Stimulated activated naive CD8-positive, alpha-beta T cell treated with anti-CD3 and anti-CD28 coated beads, Interleukin-15, Interleukin-2, amounts not matched to agents 100 ng/mL and 50 ng/mL, for 24 hours (primary cell): ENCODE data around the gene TCERG1L.

Experiments used
- H3K27ac Mint-ChIP-seq: one replicate; pipeline ENCODE4 v1.8.0; 2021; ENCODE audit warnings: mild to moderate bottlenecking, mixed read lengths
- H3K27me3 Mint-ChIP-seq: one replicate; pipeline ENCODE4 v1.8.0; 2021; ENCODE audit warnings: mixed read lengths
- H3K36me3 Mint-ChIP-seq: one replicate; pipeline ENCODE4 v1.8.0; 2021; ENCODE audit warnings: low read depth, mixed read lengths
- H3K4me1 Mint-ChIP-seq: one replicate; pipeline ENCODE4 v1.8.0; 2021; ENCODE audit warnings: low read depth, mixed read lengths
- H3K4me3 Mint-ChIP-seq: one replicate; pipeline ENCODE4 v1.8.0; 2021; ENCODE audit warnings: mild to moderate bottlenecking, mixed read lengths
- H3K9me3 Mint-ChIP-seq: one replicate; pipeline ENCODE4 v1.8.0; 2021; ENCODE audit warnings: mixed read lengths

The TCERG1L gene

DNA sequence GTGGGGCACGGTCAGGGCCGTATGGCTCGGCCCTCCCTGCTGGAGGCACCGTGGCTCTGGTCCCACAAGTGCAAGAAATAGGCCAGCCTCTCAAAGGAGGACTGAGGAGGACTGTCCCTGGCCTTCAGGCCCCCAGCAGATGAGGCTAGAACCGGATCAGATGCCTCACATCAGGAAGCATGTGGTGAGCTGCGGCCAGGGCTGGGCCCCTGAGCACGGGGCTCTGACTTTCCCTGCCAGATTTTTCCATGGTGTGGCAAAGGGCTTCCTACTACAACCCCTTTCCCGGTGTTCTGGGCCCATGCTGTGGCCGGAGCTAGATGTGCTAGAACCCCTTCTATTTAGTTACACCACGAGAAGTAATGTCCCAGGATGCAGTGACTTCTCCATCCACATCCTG lies 100.4 kb downstream of the TCERG1L start:
- Mint-ChIP-seq H3K27ac (no peak overlapping the region), H3K4me1 (no peaks in the 10 kb centered on the region), H3K4me3 (no peak overlapping the region), H3K36me3 (no peaks in the 10 kb centered on the region), H3K9me3 (no peaks in the 10 kb centered on the region), H3K27me3 (no peaks in the 10 kb centered on the region)

- Mint-ChIP-seq H3K27me3 (no peaks in the 10 kb centered on the region), H3K27ac (no peak overlapping the region), H3K36me3 (no peaks in the 10 kb centered on the region), H3K4me1 (no peaks in the 10 kb centered on the region), H3K9me3 (no peaks in the 10 kb centered on the region), H3K4me3 (no peak overlapping the region)
Measured at GRCh38 chr10:131210181-131210580, 101.3 kb downstream of the TCERG1L start.

DNA sequence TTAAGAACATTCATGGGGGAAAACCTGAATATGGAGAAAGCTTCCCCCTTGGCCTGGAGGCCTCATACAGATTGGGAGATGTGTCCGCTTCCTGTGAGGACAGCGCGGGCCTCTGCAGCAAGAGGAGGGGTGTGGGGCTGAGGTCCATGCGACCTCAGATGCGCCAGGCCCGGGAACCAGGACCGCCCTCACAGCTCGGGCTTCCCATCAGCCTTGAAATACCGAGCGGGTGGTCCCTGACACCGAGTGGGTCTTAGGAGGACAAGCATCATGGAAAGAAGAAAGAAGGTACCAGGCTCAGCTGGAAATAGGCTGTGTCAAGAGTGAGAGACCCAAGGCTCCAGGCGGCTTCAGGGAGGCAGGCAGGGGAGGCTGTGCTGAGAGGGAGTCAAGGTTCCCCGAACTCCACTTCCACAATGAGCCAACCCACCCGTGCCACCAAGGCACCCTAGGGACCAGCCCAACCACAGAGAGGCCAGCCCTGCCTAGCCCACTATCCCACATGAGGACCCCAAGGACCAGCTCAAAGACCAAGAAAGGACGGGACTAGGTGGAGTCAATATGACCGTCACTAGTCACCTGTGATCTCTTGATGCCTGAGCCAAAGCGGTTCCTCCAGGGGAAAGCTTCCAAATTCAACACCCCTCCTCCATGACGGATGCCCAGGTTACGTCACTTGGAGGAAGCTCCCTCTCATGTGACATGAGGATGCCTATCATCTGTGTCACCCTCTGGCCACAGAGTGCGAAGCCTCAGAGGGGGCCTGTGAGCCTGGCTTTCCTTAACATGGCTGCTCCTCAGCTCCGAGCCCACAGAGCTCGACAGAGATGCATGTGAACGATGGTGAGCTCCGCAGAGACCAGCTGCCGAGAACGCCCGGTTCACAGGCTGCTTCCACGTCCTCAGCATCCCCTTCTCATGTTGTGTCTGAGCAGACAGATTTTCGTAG lies 103.7 kb downstream of the TCERG1L start:
- Mint-ChIP-seq H3K9me3 (no peaks in the 10 kb centered on the region), H3K27ac (no peak overlapping the region), H3K4me1 (no peaks in the 10 kb centered on the region)

GRCh38 chr10:131207176-131207575 lies 104.3 kb downstream of the TCERG1L start:
- Mint-ChIP-seq H3K27ac (no peak overlapping the region), H3K27me3 (no peaks in the 10 kb centered on the region), H3K4me3 (no peak overlapping the region), H3K9me3 (no peaks in the 10 kb centered on the region), H3K36me3 (no peaks in the 10 kb centered on the region), H3K4me1 (no peaks in the 10 kb centered on the region)

More for the DNA sequence above, 103.7 kb downstream of the TCERG1L start:
- H3K27me3 Mint-ChIP-seq: no peaks in the 10 kb centered on the region
- no peaks in the 10 kb centered on the region for H3K36me3 Mint-ChIP-seq
- no peak overlapping the region for H3K4me3 Mint-ChIP-seq

DNA sequence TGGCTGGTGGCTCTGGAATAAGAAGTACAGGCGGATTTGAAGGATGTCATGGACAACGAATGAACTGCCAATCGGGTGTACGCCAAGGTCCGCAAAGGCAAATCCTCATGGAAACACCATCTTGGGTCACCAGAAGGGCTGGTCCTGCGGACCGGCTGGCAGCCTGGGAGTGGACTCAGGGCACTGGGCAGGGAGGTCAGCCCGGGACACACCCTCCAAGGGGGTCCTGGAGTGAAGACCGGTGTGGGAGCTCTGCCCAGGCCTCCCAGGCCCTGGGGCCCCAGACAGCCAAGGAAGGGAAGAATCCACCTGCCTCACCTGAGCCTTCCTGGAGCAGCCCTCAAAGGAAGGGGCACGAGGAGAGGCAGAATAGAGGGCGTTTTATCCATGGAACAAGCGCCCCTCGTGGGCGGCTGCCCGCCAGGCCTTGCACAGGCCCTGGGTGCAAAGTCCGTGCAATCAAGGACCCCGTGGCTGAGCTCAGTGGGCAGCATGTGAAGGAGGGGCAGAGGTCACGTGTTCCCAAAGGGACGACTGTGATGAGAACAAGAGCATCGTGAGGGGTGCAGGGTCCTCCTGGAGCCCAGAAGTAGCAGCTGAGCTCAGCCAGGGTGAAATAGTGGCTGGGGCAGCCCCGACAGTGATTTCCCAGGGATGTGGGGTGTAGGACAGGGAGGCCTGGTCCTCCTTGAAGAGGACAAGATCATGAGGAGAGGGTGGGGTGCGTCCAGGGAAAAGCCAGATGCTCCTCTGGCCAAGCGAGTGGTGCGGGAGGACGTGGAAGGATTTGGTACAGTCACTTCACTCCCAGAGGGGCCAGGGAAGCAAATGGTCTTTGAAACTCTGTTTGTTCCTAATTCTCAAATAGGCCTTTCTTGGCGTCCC lies 105.2 kb downstream of the TCERG1L start:
- Mint-ChIP-seq H3K36me3 (no peaks in the 10 kb centered on the region), H3K4me3 (no peak overlapping the region), H3K4me1 (no peaks in the 10 kb centered on the region)

DNA sequence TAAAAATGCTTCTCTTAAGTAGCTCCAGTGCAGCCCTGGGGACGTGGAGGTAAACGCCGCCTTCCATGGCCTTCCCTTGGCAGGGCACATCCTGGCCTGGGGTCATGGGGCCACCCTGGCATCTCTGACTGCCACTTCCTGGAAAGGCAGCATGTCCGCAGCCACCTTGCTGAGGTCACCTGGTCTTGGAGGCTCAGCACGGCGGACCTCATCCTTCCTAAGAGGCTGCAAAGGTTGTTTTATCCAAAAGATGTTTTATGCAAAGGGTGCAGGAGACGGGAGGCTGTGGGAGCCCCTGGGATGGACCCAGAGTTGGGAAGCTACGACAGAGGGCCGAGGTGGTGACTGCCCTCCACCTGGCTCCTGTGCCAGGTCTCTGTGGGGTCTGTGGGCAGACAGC lies 106.0 kb downstream of the TCERG1L start:
- no peak overlapping the region for H3K27ac Mint-ChIP-seq

More for the DNA sequence above, 105.2 kb downstream of the TCERG1L start:
- H3K27ac Mint-ChIP-seq: no peak overlapping the region
- H3K9me3 Mint-ChIP-seq: no peaks in the 10 kb centered on the region
- no peaks in the 10 kb centered on the region for H3K27me3 Mint-ChIP-seq

DNA sequence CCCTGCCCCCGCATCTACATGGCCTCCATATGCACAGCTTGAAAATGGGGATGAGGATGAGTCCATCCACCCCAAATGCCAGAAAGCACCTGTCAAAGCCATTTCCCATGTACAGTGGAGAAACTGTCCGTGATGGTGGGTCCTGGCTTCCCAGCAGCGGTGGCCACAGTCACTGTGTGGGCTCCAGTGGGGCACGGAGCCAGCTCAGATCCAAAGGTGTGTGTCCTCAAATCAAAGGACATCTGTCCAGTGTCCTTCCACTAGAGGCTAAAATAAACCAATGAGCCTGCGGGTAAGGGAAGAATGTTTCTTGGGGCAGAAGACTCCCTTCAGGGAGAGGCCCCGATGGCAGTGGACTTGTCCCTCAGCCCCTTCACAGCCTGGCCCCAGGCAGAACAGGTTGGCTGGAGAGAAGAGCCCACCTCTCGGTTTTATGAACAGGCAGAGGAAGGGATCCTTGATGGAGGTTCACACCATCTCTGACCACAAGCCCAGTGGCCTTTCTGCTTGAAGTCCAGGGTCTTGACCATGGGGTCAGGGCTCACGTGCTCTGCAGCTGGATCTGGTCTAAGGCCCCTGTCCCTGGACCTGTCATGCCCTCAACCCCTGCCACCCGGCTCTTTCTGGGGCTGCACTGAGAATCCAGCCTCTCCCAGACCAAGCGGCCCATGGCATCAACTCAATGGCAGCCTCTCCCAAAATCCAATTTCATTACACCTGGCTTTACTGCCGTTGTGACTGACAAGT lies 106.9 kb downstream of the TCERG1L start:
- Mint-ChIP-seq H3K4me3 (no peak overlapping the region), H3K4me1 (no peaks in the 10 kb centered on the region), H3K36me3 (no peaks in the 10 kb centered on the region), H3K9me3 (no peaks in the 10 kb centered on the region), H3K27ac (no peak overlapping the region), H3K27me3 (no peaks in the 10 kb centered on the region)

More for the DNA sequence above, 106.0 kb downstream of the TCERG1L start:
- Mint-ChIP-seq H3K36me3 (no peaks in the 10 kb centered on the region), H3K4me3 (no peak overlapping the region), H3K4me1 (no peaks in the 10 kb centered on the region), H3K27me3 (no peaks in the 10 kb centered on the region), H3K9me3 (no peaks in the 10 kb centered on the region)

GRCh38 chr10:131203456-131204357 lies 107.8 kb downstream of the TCERG1L start:
- H3K27ac Mint-ChIP-seq: no peak overlapping the region
- no peaks in the 10 kb centered on the region for H3K36me3 Mint-ChIP-seq

DNA sequence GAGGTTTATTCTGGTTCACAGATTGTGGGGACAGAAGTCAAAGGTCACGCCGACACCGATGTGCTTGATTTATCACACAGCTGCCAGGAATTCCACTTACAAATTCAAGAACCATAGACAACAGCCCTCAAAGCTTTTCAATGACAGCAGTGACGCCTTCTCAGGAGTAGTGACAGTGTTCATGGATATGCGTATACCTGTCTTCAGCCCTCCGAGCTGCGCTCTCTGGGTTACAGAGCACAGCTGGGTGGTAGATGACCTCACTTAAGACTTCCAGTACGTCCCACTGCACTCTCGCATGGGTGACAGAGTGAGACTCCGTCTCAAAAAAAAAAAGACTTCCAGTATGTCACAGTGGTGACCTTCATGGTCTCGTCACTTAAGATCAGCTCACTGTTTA lies 108.5 kb downstream of the TCERG1L start:
- Mint-ChIP-seq H3K27me3 (no peaks in the 10 kb centered on the region), H3K4me3 (no peak overlapping the region), H3K9me3 (no peaks in the 10 kb centered on the region), H3K4me1 (no peaks in the 10 kb centered on the region), H3K27ac (no peak overlapping the region), H3K36me3 (no peaks in the 10 kb centered on the region)

More at GRCh38 chr10:131203456-131204357, 107.8 kb downstream of the TCERG1L start:
- Mint-ChIP-seq H3K9me3 (no peaks in the 10 kb centered on the region), H3K4me1 (no peaks in the 10 kb centered on the region), H3K27me3 (no peaks in the 10 kb centered on the region), H3K4me3 (no peak overlapping the region)

DNA sequence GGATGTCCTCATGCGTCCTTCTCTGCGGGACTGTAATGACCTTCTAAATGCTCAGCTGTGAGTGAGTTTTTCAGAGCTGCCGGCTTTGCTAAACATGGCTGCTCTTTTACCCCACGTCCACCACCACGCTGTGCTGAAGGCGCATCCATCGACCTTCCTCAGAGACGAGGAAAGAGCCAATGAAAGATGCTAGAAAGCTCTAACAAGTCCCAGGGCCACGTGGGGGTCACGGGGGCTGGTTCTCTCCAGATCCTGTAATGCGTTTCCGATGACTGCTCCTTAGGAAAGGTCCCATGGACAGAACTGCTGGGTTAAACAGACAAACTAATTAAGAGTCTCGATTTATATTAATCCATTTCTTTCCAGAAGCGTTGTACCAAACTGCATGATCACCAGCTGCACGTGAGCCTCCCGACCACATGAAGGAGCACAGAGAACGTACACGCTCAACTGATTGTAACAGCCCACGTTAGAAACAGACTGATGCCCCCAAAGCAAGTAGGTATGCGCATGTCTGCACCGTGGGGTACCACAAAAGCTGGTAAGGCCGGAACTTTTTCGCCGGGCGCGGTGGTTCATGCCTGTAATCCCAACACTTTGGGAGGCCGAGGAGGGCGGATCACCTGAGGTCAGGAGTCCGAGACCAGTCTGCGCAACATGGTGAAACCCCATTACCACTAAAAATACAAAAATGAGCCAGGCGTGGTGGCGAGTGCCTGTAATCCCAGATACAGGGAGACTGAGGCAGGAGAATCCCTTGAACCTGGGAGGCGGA lies 109.6 kb downstream of the TCERG1L start:
- no peaks in the 10 kb centered on the region for H3K9me3 Mint-ChIP-seq
- H3K27me3 Mint-ChIP-seq: no peaks in the 10 kb centered on the region
- no peak overlapping the region for H3K4me3 Mint-ChIP-seq
- no peak overlapping the region for H3K27ac Mint-ChIP-seq
- no peaks in the 10 kb centered on the region for H3K36me3 Mint-ChIP-seq
- H3K4me1 Mint-ChIP-seq: no peaks in the 10 kb centered on the region

DNA sequence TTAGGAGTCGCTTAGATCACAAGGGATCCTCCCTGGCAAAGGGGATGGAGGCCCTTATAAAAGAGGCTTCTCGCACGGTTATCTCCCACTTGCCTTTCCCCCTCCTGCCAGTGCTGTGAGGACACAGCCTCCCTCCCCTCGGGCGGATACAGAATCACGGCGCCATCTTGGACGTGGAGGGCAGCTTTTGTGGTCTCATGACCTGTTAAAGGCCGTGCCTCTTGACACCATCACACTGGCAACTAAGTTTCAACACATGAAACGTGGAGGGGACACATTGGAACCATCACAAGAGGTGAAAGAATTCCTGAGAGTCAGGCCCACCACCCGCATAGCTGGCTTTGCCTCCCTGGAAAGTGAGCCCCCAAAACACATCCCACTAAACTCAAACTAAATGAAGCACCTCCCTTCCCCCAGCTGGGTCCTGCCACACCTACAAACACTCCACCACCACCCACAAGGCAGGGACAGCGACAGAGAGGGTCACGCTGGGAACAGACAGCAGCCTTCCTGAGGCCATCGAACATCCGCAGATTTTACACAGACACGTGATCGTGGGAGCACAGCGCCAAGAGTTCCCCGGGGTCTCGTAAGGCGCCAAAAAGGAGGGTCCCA lies 110.6 kb downstream of the TCERG1L start:
- no peaks in the 10 kb centered on the region for H3K27me3 Mint-ChIP-seq
- H3K9me3 Mint-ChIP-seq: no peaks in the 10 kb centered on the region
- no peaks in the 10 kb centered on the region for H3K36me3 Mint-ChIP-seq
- H3K27ac Mint-ChIP-seq: no peak overlapping the region
- H3K4me3 Mint-ChIP-seq: no peak overlapping the region
- no peaks in the 10 kb centered on the region for H3K4me1 Mint-ChIP-seq

DNA sequence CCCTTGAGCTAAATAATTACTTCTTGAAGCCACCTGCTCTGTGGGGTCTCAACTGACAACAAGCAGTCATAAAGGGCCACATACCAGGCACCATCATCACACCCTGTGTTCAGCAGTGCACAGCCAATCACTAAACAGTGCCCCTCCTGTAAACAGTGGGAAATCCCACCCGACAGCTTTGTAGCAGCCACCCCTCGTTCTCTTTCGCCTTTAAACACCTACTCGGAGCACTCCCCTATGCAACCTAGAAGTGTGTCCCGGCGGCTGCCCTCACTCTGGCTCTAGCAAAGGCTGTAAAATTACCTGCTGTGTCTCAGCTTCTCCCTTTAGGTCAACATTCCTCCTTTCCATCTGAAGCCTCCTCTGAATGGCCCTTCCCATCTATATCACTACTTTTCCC lies 111.9 kb downstream of the TCERG1L start:
- no peak overlapping the region for H3K4me3 Mint-ChIP-seq
- no peaks in the 10 kb centered on the region for H3K36me3 Mint-ChIP-seq
- no peaks in the 10 kb centered on the region for H3K4me1 Mint-ChIP-seq
- H3K27ac Mint-ChIP-seq: no peak overlapping the region
- no peaks in the 10 kb centered on the region for H3K27me3 Mint-ChIP-seq
- H3K9me3 Mint-ChIP-seq: no peaks in the 10 kb centered on the region

GRCh38 chr10:131198843-131199242 lies 112.7 kb downstream of the TCERG1L start:
- Mint-ChIP-seq H3K4me3 (no peak overlapping the region), H3K36me3 (no peaks in the 10 kb centered on the region), H3K27ac (no peak overlapping the region), H3K4me1 (no peaks in the 10 kb centered on the region), H3K9me3 (no peaks in the 10 kb centered on the region), H3K27me3 (no peaks in the 10 kb centered on the region)
